DOHH2 (cell line): ENCODE results near the gene PIGQ.

Experiments used
- H3F3A ChIP-seq: fragments of 200-600 bp; sonication (generic), shearing (Covaris generic); 2 replicates; pipeline ENCODE4 v1.6.0; 2016; ENCODE audit warnings: antibody characterized with exemption, mild to moderate bottlenecking; ENCODE audit not compliant: control insufficient read depth, insufficient read depth
- H3K27ac ChIP-seq: fragments of 200-600 bp; sonication (generic); 2 replicates; pipeline ENCODE4 v1.5.1; 2014; ENCODE audit warnings: low read depth, mild to moderate bottlenecking, low read length, moderate library complexity
- H3K27me3 ChIP-seq: fragments of 200-600 bp; sonication (generic); 2 replicates; pipeline ENCODE4 v1.6.1; 2014; ENCODE audit warnings: mild to moderate bottlenecking, low read length, mixed read lengths; ENCODE audit not compliant: control insufficient read depth
- H3K36me3 ChIP-seq: fragments of 200-600 bp; sonication (generic); 2 replicates; pipeline ENCODE4 v1.6.1; 2014; ENCODE audit warnings: mild to moderate bottlenecking, low read length, moderate library complexity, mixed read lengths; ENCODE audit not compliant: control insufficient read depth
- H3K4me1 ChIP-seq: fragments of 200-600 bp; sonication (generic); 2 replicates; pipeline ENCODE4 v1.6.1; 2014; ENCODE audit warnings: mild to moderate bottlenecking, low read length, mixed read lengths; ENCODE audit not compliant: control insufficient read depth
- H3K4me2 ChIP-seq: fragments of 200-600 bp; sonication (generic); 2 replicates; pipeline ENCODE4 v1.6.0; 2014; ENCODE audit warnings: mild to moderate bottlenecking, low read length, moderate library complexity
- H3K4me3 ChIP-seq: fragments of 200-600 bp; sonication (generic); 2 replicates; pipeline ENCODE4 v1.5.1; 2014; ENCODE audit warnings: mild to moderate bottlenecking, low read length, mixed read lengths
- H3K79me2 ChIP-seq: fragments of 200-600 bp; sonication (generic); 2 replicates; pipeline ENCODE4 v1.6.1; 2014; ENCODE audit warnings: mild to moderate bottlenecking, low read length, mixed read lengths; ENCODE audit not compliant: control insufficient read depth
- H3K9me2 ChIP-seq: fragments of 200-600 bp; sonication (generic); replicated peaks from 2 replicates; pipeline ENCODE4 v1.6.1; 2014; ENCODE audit warnings: mild to moderate bottlenecking, low read length, mixed read lengths; ENCODE audit not compliant: control insufficient read depth
- H3K9me3 ChIP-seq: fragments of 200-600 bp; sonication (generic); 2 replicates; pipeline ENCODE4 v1.6.1; 2014; ENCODE audit warnings: antibody characterized with exemption, low read length, mixed read lengths; ENCODE audit not compliant: control insufficient read depth, insufficient read depth
- H4K20me1 ChIP-seq: fragments of 200-600 bp; sonication (generic); 2 replicates; pipeline ENCODE4 v1.6.0; 2014; ENCODE audit warnings: low read depth, mild to moderate bottlenecking, antibody characterized with exemption, low read length, moderate library complexity; ENCODE audit not compliant: control insufficient read depth, insufficient read depth
- EZH2phosphoT487 ChIP-seq: fragments of 200-600 bp; sonication (generic); IDR thresholded peaks from 2 replicates; pipeline ENCODE4 v1.6.1; 2017; ENCODE audit warnings: borderline replicate concordance, mild to moderate bottlenecking, antibody characterized with exemption, low read length, moderate library complexity, mixed read lengths
- TF ChIP-seq, protein P1 (sequence below): fragments of 200-600 bp; sonication (generic); IDR thresholded peaks from one replicate; pipeline ENCODE4 v1.5.1; 2014; ENCODE audit warnings: antibody characterized with exemption, mild to moderate bottlenecking, low read depth, low read length; ENCODE audit not compliant: poor library complexity, severe bottlenecking

Gene PIGQ

DNA sequence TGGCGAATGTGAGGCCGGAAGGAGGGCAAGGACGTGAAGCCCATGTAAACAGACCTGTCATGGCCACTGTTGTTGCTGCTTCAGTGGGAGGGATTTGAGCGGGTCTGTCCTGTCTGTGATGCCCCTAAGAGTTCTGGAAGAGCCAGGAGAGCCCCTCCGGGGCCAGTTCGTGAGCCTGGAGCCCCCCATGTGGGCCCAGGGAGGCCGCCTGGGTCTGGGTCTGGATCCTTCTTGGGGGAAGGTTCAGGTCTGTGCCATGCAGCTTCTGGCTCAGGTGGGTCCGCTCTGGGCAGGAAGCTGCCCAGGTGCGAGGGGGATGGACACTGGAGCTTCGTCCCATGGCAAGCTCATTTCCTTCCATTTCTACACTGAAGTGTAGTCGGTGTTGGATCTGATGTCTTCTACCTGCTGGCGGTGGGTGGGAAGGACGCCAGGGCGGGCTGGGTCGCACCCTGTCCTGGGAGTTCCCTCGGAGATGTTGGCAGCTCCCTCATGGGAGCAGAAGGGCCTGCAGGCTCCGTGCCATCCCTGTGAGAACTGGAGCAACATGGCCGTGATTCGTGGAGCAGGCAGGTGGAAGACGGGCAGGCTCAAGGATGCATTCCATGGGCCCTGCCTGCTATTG is 49.8 kb downstream of the PIGQ start:
- H3K27me3 ChIP-seq = no peaks in the 10 kb centered on the region
- no peaks in the 10 kb centered on the region for H3K9me2 ChIP-seq
- no peak overlapping the region for H3K27ac ChIP-seq
- H3F3A ChIP-seq = no peaks in the 10 kb centered on the region
- no peak overlapping the region for H3K4me2 ChIP-seq
- no peaks in the 10 kb centered on the region for H3K4me1 ChIP-seq
- no peaks in the 10 kb centered on the region for H4K20me1 ChIP-seq
- no peaks in the 10 kb centered on the region for H3K79me2 ChIP-seq
- H3K9me3 ChIP-seq = no peaks in the 10 kb centered on the region
- no peak for TF ChIP-seq EZH2phosphoT487
- TF ChIP-seq, protein P1, sequence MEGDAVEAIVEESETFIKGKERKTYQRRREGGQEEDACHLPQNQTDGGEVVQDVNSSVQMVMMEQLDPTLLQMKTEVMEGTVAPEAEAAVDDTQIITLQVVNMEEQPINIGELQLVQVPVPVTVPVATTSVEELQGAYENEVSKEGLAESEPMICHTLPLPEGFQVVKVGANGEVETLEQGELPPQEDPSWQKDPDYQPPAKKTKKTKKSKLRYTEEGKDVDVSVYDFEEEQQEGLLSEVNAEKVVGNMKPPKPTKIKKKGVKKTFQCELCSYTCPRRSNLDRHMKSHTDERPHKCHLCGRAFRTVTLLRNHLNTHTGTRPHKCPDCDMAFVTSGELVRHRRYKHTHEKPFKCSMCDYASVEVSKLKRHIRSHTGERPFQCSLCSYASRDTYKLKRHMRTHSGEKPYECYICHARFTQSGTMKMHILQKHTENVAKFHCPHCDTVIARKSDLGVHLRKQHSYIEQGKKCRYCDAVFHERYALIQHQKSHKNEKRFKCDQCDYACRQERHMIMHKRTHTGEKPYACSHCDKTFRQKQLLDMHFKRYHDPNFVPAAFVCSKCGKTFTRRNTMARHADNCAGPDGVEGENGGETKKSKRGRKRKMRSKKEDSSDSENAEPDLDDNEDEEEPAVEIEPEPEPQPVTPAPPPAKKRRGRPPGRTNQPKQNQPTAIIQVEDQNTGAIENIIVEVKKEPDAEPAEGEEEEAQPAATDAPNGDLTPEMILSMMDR = no peak
- H3K36me3 ChIP-seq = no peaks in the 10 kb centered on the region
- H3K4me3 ChIP-seq = no peak overlapping the region

DNA sequence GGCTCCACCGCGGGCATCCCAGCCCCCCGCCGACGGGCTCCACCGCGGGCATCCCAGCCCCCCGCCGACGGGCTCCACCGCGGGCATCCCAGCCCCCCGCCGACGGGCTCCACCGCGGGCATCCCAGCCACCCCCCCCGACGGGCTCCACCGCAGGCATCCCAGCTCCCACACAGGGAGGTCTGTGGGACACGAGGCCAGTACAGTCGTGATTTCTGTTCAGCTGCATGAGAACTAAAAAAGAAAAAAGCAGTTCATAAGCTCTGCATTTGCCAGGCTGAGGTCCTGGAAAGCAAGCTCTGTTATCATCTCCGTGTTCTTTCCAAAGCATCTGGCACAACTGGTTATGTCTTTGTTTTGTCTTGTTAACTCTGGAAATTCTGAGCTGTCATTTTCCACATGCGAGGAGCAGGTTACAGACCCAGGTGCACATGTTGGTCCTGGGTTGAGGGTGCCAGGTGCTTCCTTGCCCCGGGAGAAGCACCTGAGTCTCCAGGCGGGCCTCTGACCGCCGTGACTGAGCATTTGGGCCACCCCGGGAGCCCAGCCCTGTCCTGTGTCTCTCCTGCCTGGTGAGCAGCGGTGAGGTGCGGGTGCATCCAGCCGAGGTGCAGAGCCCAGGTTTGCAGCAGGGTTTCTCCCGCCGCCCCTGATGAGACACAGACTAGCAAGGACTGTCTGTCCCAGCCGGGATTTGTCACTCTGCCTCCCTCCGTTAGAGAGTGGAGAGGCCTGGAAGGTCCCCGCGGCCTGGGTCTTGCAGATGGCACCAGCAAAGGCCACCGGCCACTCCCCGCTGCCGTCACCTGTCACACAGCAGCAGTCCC is 51.1 kb downstream of the PIGQ start:
- Histone ChIP-seq H3K79me2 (no peaks in the 10 kb centered on the region), H3K4me1 (no peaks in the 10 kb centered on the region), H3K4me2 (no peak overlapping the region), H3F3A (no peaks in the 10 kb centered on the region), H3K4me3 (no peak overlapping the region), H3K36me3 (no peaks in the 10 kb centered on the region), H3K27me3 (no peaks in the 10 kb centered on the region), H3K9me2 (no peaks in the 10 kb centered on the region), H3K27ac (no peak overlapping the region), H3K9me3 (no peaks in the 10 kb centered on the region), H4K20me1 (no peaks in the 10 kb centered on the region)
- no peak for TF ChIP-seq EZH2phosphoT487
- TF ChIP-seq, protein P1 = no peak

DNA sequence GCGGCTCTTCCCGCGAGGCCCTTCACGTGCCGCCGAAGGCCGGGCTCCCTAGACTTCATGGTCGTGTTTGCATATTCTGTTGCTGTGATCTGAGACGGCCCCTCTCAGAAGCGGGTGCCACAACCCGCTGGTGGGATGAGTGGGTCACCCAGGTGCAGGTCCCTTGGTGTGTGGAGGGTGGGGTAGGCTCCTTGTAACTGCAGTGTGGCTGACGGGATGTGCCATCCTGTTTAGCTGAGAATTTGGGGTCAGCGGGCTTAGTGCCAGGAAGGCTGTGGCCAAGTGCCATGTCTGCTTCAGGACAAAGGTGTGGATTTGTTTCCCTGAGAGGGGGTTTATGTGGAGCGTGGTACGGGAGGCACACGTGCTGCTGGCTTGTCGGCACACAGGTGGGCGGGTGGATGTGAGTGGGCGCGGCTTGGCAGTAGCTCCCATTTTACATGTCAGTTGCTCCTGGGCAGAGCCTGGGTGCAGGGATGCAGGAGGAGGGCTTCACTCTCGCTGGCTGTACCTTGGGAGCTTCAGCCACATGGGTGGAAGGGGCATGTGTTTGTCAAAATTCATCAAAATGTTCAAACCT is 51.8 kb downstream of the PIGQ start:
- H3K4me2 ChIP-seq = no peak overlapping the region
- H3K36me3 ChIP-seq = no peaks in the 10 kb centered on the region
- no peak overlapping the region for H3K4me3 ChIP-seq
- no peaks in the 10 kb centered on the region for H3K4me1 ChIP-seq
- H3K9me3 ChIP-seq = no peaks in the 10 kb centered on the region
- TF ChIP-seq EZH2phosphoT487 = no peak
- TF ChIP-seq, protein P1 = no peak
- H3F3A ChIP-seq = no peaks in the 10 kb centered on the region
- H3K27me3 ChIP-seq = no peaks in the 10 kb centered on the region
- H3K9me2 ChIP-seq = no peaks in the 10 kb centered on the region
- H3K79me2 ChIP-seq = no peaks in the 10 kb centered on the region
- H3K27ac ChIP-seq = no peak overlapping the region
- H4K20me1 ChIP-seq = no peaks in the 10 kb centered on the region
